OCI-LY1 (cell line): ENCODE data around the gene NALCN.

ENCODE experiments used
- H2AFZ ChIP-seq: fragments of 200-600 bp; sonication (generic), shearing (Covaris generic); 2 replicates; pipeline ENCODE4 v1.6.0; 2014; ENCODE audit warnings: antibody characterized with exemption, mild to moderate bottlenecking, low read length
- H3F3A ChIP-seq: fragments of 200-600 bp; sonication (generic), shearing (Covaris generic); 2 replicates; pipeline ENCODE4 v1.6.0; 2014; ENCODE audit warnings: mild to moderate bottlenecking, antibody characterized with exemption, low read length, moderate library complexity; ENCODE audit not compliant: insufficient read depth
- H3K27ac ChIP-seq: fragments of 200-600 bp; sonication (generic); 2 replicates; pipeline ENCODE4 v1.5.1; 2014; ENCODE audit warnings: low read length, mixed run types, mild to moderate bottlenecking, low read depth; ENCODE audit not compliant: poor library complexity, severe bottlenecking
- H3K27me3 ChIP-seq: fragments of 200-600 bp; sonication (generic); 2 replicates; pipeline ENCODE4 v1.6.0; 2014; ENCODE audit warnings: antibody characterized with exemption, mild to moderate bottlenecking, low read length, moderate library complexity; ENCODE audit not compliant: insufficient read depth
- H3K36me3 ChIP-seq: fragments of 200-600 bp; sonication (generic); 2 replicates; pipeline ENCODE4 v1.6.1; 2014; ENCODE audit warnings: mild to moderate bottlenecking, antibody characterized with exemption, low read length, moderate library complexity, mixed read lengths; ENCODE audit not compliant: insufficient read depth
- H3K4me1 ChIP-seq: fragments of 200-600 bp; sonication (generic); 2 replicates; pipeline ENCODE4 v1.5.1; 2014; ENCODE audit warnings: mild to moderate bottlenecking, low read length, moderate library complexity; ENCODE audit not compliant: insufficient read depth, severe bottlenecking
- H3K4me2 ChIP-seq: fragments of 200-600 bp; sonication (generic), shearing (Covaris generic); 2 replicates; pipeline ENCODE4 v1.6.1; 2014; ENCODE audit warnings: low read length
- H3K4me3 ChIP-seq: fragments of 200-600 bp; sonication (generic); 2 replicates; pipeline ENCODE4 v1.5.1; 2014; ENCODE audit warnings: low read length, low read depth, mild to moderate bottlenecking, mixed read lengths; ENCODE audit not compliant: poor library complexity, severe bottlenecking
- H3K79me2 ChIP-seq: fragments of 200-600 bp; shearing (Covaris generic); 2 replicates; pipeline ENCODE4 v1.6.1; 2016; ENCODE audit warnings: mixed run types, low read length, mixed read lengths; ENCODE audit not compliant: insufficient read depth
- H3K9ac ChIP-seq: fragments of 200-600 bp; sonication (generic), shearing (Covaris generic); 2 replicates; pipeline ENCODE4 v1.6.1; 2014; ENCODE audit warnings: mild to moderate bottlenecking, low read length, mixed read lengths
- H3K9me2 ChIP-seq: fragments of 200-600 bp; sonication (generic), shearing (Covaris generic); 2 replicates; pipeline ENCODE4 v1.6.1; 2014; ENCODE audit warnings: low read depth, mild to moderate bottlenecking, low read length, mixed read lengths
- H3K9me3 ChIP-seq: fragments of 200-600 bp; shearing (Covaris generic); 2 replicates; pipeline ENCODE4 v1.6.1; 2014; ENCODE audit warnings: low read length, mixed read lengths
- H4K20me1 ChIP-seq: fragments of 200-600 bp; sonication (generic), shearing (Covaris generic); 2 replicates; pipeline ENCODE4 v1.6.0; 2016; ENCODE audit warnings: mild to moderate bottlenecking, low read length; ENCODE audit not compliant: insufficient read depth
- CTCF ChIP-seq: fragments of 200-600 bp; sonication (generic), shearing (Covaris generic); IDR thresholded peaks from 2 replicates; pipeline ENCODE4 v1.5.1; 2017; ENCODE audit warnings: mild to moderate bottlenecking, antibody characterized with exemption, low read length, moderate library complexity, mixed read lengths
- EZH2 ChIP-seq: fragments of 200-600 bp; sonication (generic), shearing (Covaris generic); IDR thresholded peaks from 2 replicates; pipeline ENCODE4 v1.8.0; 2017; ENCODE audit warnings: borderline replicate concordance, mixed run types, mild to moderate bottlenecking, antibody characterized with exemption, low read length, moderate library complexity, mixed read lengths

Gene NALCN

GRCh38 chr13:101025925-101026324, 390.4 kb downstream of the NALCN start:
- Histone ChIP-seq H3K4me3 (no peak overlapping the region), H3K9me3 (no peaks in the 10 kb centered on the region), H3K9ac (no peak overlapping the region), H3K4me2 (no peak overlapping the region), H3K36me3 (no peaks in the 10 kb centered on the region), H4K20me1 (no peaks in the 10 kb centered on the region), H3K4me1 (no peaks in the 10 kb centered on the region), H3K79me2 (no peaks in the 10 kb centered on the region), H3K27ac (no peak overlapping the region), H2AFZ (no peak overlapping the region), H3K9me2 (no peaks in the 10 kb centered on the region), H3F3A (no peaks in the 10 kb centered on the region), H3K27me3 (no peaks in the 10 kb centered on the region)
- TF ChIP-seq EZH2 (no peak), CTCF (no peak)

GRCh38 chr13:101025519-101025918, 390.8 kb downstream of the NALCN start:
- no peaks in the 10 kb centered on the region for H4K20me1 ChIP-seq
- no peaks in the 10 kb centered on the region for H3K4me1 ChIP-seq
- no peak overlapping the region for H3K4me2 ChIP-seq
- no peak overlapping the region for H3K27ac ChIP-seq
- no peaks in the 10 kb centered on the region for H3K9me2 ChIP-seq
- no peaks in the 10 kb centered on the region for H3F3A ChIP-seq
- no peaks in the 10 kb centered on the region for H3K36me3 ChIP-seq
- H2AFZ ChIP-seq, result no peak overlapping the region
- H3K4me3 ChIP-seq, result no peak overlapping the region
- no peaks in the 10 kb centered on the region for H3K27me3 ChIP-seq
- H3K9me3 ChIP-seq, result no peaks in the 10 kb centered on the region
- no peak overlapping the region for H3K9ac ChIP-seq
- TF ChIP-seq CTCF (no peak), EZH2 (no peak)
- no peaks in the 10 kb centered on the region for H3K79me2 ChIP-seq

- Histone ChIP-seq H3K27me3 (peaks cover 4% of the 10 kb centered on the region; the same call in 1 of the 2 replicates), H3K4me2 (no peak overlapping the region), H3K9me2 (no peaks in the 10 kb centered on the region), H3K9me3 (no peaks in the 10 kb centered on the region), H3K27ac (no peak overlapping the region), H3K4me1 (no peaks in the 10 kb centered on the region), H3K9ac (no peak overlapping the region), H3F3A (no peaks in the 10 kb centered on the region), H3K4me3 (no peak overlapping the region), H2AFZ (no peak overlapping the region), H3K79me2 (no peaks in the 10 kb centered on the region), H3K36me3 (no peaks in the 10 kb centered on the region), H4K20me1 (no peaks in the 10 kb centered on the region)
- no peak for TF ChIP-seq CTCF
- TF ChIP-seq EZH2, result no peak
These were observed 397.2 kb downstream of the NALCN start for GRCh38 chr13:101019126-101019525.
